BLaER1 treated with 17β-estradiol and CSF1 and Interleukin-3, amounts not matched to agents 10 nM and 100 nM (cell line): ENCODE data around the gene LIPC.

ENCODE experiments used
- H3K27ac ChIP-seq, 11 experiments: shearing (Covaris generic); formaldehyde crosslinking; 2 replicates each; pipeline ENCODE4 v1.8.1; 2022
- H3K27me3 ChIP-seq, 11 experiments: shearing (Covaris generic); formaldehyde crosslinking; 2 replicates each; pipeline ENCODE4 v1.8.1; 2022
- H3K36me3 ChIP-seq, 11 experiments: shearing (Covaris generic); formaldehyde crosslinking; 2 replicates each; pipeline ENCODE4 v1.8.1; 2022
- H3K4me1 ChIP-seq, 10 experiments: shearing (Covaris generic); formaldehyde crosslinking; 2 replicates each; pipeline ENCODE4 v1.8.1; 2022
- H3K4me2 ChIP-seq, 11 experiments: shearing (Covaris generic); formaldehyde crosslinking; 2 replicates each; pipeline ENCODE4 v1.8.1; 2022
- H3K4me3 ChIP-seq, 10 experiments: shearing (Covaris generic); formaldehyde crosslinking; 2 replicates each; pipeline ENCODE4 v1.8.1; 2022
- H3K9ac ChIP-seq, 11 experiments: shearing (Covaris generic); formaldehyde crosslinking; 2 replicates each; pipeline ENCODE4 v1.8.1; 2022
- H3K9me3 ChIP-seq, 11 experiments: shearing (Covaris generic); formaldehyde crosslinking; replicated peaks in 1 of 11; 2 replicates each; pipeline ENCODE4 v1.8.1; 2022
- H4K20me1 ChIP-seq, 11 experiments: shearing (Covaris generic); formaldehyde crosslinking; 2 replicates each; pipeline ENCODE4 v1.8.1; 2022
- Cebpa-rat ChIP-seq, 11 experiments: shearing (Covaris generic); IDR thresholded peaks; 2 replicates each; pipeline ENCODE4 v1.8.1; 2022

The LIPC gene

GRCh38 chr15:58558777-58559176 is 127.0 kb downstream of the LIPC start:
- peak in 1 of 11 experiments; percentile 16; a peak in 1 of 22 replicates for TF ChIP-seq Cebpa-rat (IDR thresholded peaks at IDR 0.05)
- H3K9ac ChIP-seq = no peak overlapping the region
- H3K4me1 ChIP-seq = peaks cover 41 to 59% (median 49%) of the 10 kb centered on the region in 10 experiments
- H3K9me3 ChIP-seq = peaks cover 11 to 43% (median 31%) of the 10 kb centered on the region in 11 experiments
- H3K27ac ChIP-seq = no peak overlapping the region; a peak in 1 of 22 replicates
- H3K36me3 ChIP-seq = peaks cover 0 to 15% (median 0%) of the 10 kb centered on the region in 11 experiments; a peak in 6 of 22 replicates
- no peaks in the 10 kb centered on the region for H4K20me1 ChIP-seq
- H3K4me2 ChIP-seq = no peak overlapping the region
- no peaks in the 10 kb centered on the region for H3K27me3 ChIP-seq
- H3K4me3 ChIP-seq = no peak overlapping the region; a peak in 1 of 20 replicates

- Histone ChIP-seq H3K9ac (no peak overlapping the region), H3K36me3 (peaks cover 0 to 16% (median 5%) of the 10 kb centered on the region in 11 experiments; a peak in 6 of 22 replicates), H3K4me3 (no peak overlapping the region), H3K9me3 (peaks cover 11 to 56% (median 44%) of the 10 kb centered on the region in 11 experiments), H3K27ac (no peak overlapping the region), H4K20me1 (no peaks in the 10 kb centered on the region), H3K4me1 (peaks cover 28 to 46% (median 36%) of the 10 kb centered on the region in 10 experiments), H3K4me2 (no peak overlapping the region), H3K27me3 (no peaks in the 10 kb centered on the region)
- TF ChIP-seq Cebpa-rat (IDR thresholded peaks at IDR 0.05) = no peak
Observed at GRCh38 chr15:58559904-58560588, 128.3 kb downstream of the LIPC start.

GRCh38 chr15:58561321-58561720 is 129.5 kb downstream of the LIPC start:
- no peak for TF ChIP-seq Cebpa-rat (IDR thresholded peaks at IDR 0.05)
- Histone ChIP-seq H3K27ac (no peak overlapping the region), H3K4me1 (peaks cover 16 to 33% (median 23%) of the 10 kb centered on the region in 10 experiments), H3K9me3 (peaks cover 11 to 64% (median 50%) of the 10 kb centered on the region in 11 experiments), H3K27me3 (no peaks in the 10 kb centered on the region), H3K9ac (no peak overlapping the region), H3K4me2 (peak overlapping the region in 2 of 11 experiments; percentile 68 to 76; a peak in 2 of 22 replicates), H3K4me3 (no peak overlapping the region), H3K36me3 (peaks cover 0 to 16% (median 5%) of the 10 kb centered on the region in 11 experiments; a peak in 6 of 22 replicates), H4K20me1 (no peaks in the 10 kb centered on the region)

- no peaks in the 10 kb centered on the region for H4K20me1 ChIP-seq
- H3K9ac ChIP-seq = no peak overlapping the region
- peak overlapping the region in 7 of 11 experiments; percentile 22 to 76 (median 60); a peak in 12 of 22 replicates for H3K4me2 ChIP-seq
- no peak overlapping the region for H3K27ac ChIP-seq
- H3K27me3 ChIP-seq = no peaks in the 10 kb centered on the region
- no peak overlapping the region for H3K4me3 ChIP-seq
- peaks cover 8 to 25% (median 15%) of the 10 kb centered on the region in 10 experiments for H3K4me1 ChIP-seq
- H3K36me3 ChIP-seq = peaks cover 0 to 16% (median 5%) of the 10 kb centered on the region in 11 experiments; a peak in 6 of 22 replicates
- peaks cover 11 to 64% (median 50%) of the 10 kb centered on the region in 11 experiments for H3K9me3 ChIP-seq
- TF ChIP-seq Cebpa-rat (IDR thresholded peaks at IDR 0.05) = no peak
Observed at GRCh38 chr15:58562135-58562534, 130.3 kb downstream of the LIPC start.

GRCh38 chr15:58564981-58565380 is 133.2 kb downstream of the LIPC start:
- TF ChIP-seq Cebpa-rat (IDR thresholded peaks at IDR 0.05) = no peak
- peaks cover 0 to 11% (median 5%) of the 10 kb centered on the region in 11 experiments; a peak in 4 of 22 replicates for H3K36me3 ChIP-seq
- no peak overlapping the region for H3K4me2 ChIP-seq
- H3K4me3 ChIP-seq = no peak overlapping the region
- H3K9ac ChIP-seq = no peak overlapping the region
- H4K20me1 ChIP-seq = no peaks in the 10 kb centered on the region
- no peaks in the 10 kb centered on the region for H3K27me3 ChIP-seq
- H3K4me1 ChIP-seq = peaks cover 11 to 28% (median 17%) of the 10 kb centered on the region in 10 experiments
- H3K9me3 ChIP-seq = peaks cover 0 to 46% (median 35%) of the 10 kb centered on the region in 11 experiments; a peak in 20 of 22 replicates
- no peak overlapping the region for H3K27ac ChIP-seq

GRCh38 chr15:58565619-58566018 is 133.8 kb downstream of the LIPC start:
- Histone ChIP-seq H3K4me1 (peaks cover 11 to 28% (median 16%) of the 10 kb centered on the region in 10 experiments), H3K4me3 (no peak overlapping the region), H3K27me3 (no peaks in the 10 kb centered on the region), H3K4me2 (no peak overlapping the region), H3K36me3 (peaks cover 0 to 11% (median 5%) of the 10 kb centered on the region in 11 experiments; a peak in 4 of 22 replicates), H3K27ac (no peak overlapping the region), H3K9me3 (peaks cover 0 to 51% (median 35%) of the 10 kb centered on the region in 11 experiments; a peak in 20 of 22 replicates), H4K20me1 (no peaks in the 10 kb centered on the region), H3K9ac (no peak overlapping the region)
- no peak for TF ChIP-seq Cebpa-rat (IDR thresholded peaks at IDR 0.05)

- no peak for TF ChIP-seq Cebpa-rat (IDR thresholded peaks at IDR 0.05)
- Histone ChIP-seq H3K9me3 (peaks cover 0 to 52% (median 35%) of the 10 kb centered on the region in 11 experiments; a peak in 20 of 22 replicates), H3K4me2 (no peak overlapping the region), H3K36me3 (peaks cover 0 to 11% (median 5%) of the 10 kb centered on the region in 11 experiments; a peak in 4 of 22 replicates), H3K27ac (no peak overlapping the region), H4K20me1 (no peaks in the 10 kb centered on the region), H3K27me3 (no peaks in the 10 kb centered on the region), H3K9ac (no peak overlapping the region), H3K4me1 (peaks cover 11 to 28% (median 16%) of the 10 kb centered on the region in 10 experiments), H3K4me3 (no peak overlapping the region)
Observed at GRCh38 chr15:58566029-58566428, 134.2 kb downstream of the LIPC start.

- no peak overlapping the region for H3K4me3 ChIP-seq
- H3K27me3 ChIP-seq = no peaks in the 10 kb centered on the region
- H3K27ac ChIP-seq = peak overlapping the region in 10 of 11 experiments; percentile 16 to 67 (median 40); a peak in 15 of 22 replicates
- H3K36me3 ChIP-seq = peaks cover 0 to 11% (median 5%) of the 10 kb centered on the region in 11 experiments; a peak in 4 of 22 replicates
- H4K20me1 ChIP-seq = no peaks in the 10 kb centered on the region
- H3K4me1 ChIP-seq = peaks cover 4 to 16% (median 10%) of the 10 kb centered on the region in 10 experiments; a peak in 19 of 20 replicates
- peak overlapping the region; percentile 10 to 67 (median 33); a peak in 20 of 22 replicates for H3K4me2 ChIP-seq
- no peak for TF ChIP-seq Cebpa-rat (IDR thresholded peaks at IDR 0.05)
- peaks cover 0 to 49% (median 32%) of the 10 kb centered on the region in 11 experiments; a peak in 20 of 22 replicates for H3K9me3 ChIP-seq
- H3K9ac ChIP-seq = peak overlapping the region in 5 of 11 experiments; percentile 3 to 25 (median 14); a peak in 5 of 22 replicates
Observed at GRCh38 chr15:58568157-58568571, 136.4 kb downstream of the LIPC start.

GRCh38 chr15:58569455-58569854 is 137.7 kb downstream of the LIPC start:
- H3K9ac ChIP-seq = no peak overlapping the region
- H3K36me3 ChIP-seq = peaks cover 0 to 8% (median 0%) of the 10 kb centered on the region in 11 experiments; a peak in 1 of 22 replicates
- H4K20me1 ChIP-seq = no peaks in the 10 kb centered on the region
- no peak overlapping the region for H3K27ac ChIP-seq
- H3K4me3 ChIP-seq = no peak overlapping the region
- H3K9me3 ChIP-seq = peaks cover 0 to 36% (median 20%) of the 10 kb centered on the region in 11 experiments; a peak in 19 of 22 replicates
- no peak for TF ChIP-seq Cebpa-rat (IDR thresholded peaks at IDR 0.05)
- H3K4me1 ChIP-seq = peaks cover 4 to 16% (median 12%) of the 10 kb centered on the region in 10 experiments; a peak in 19 of 20 replicates
- no peaks in the 10 kb centered on the region for H3K27me3 ChIP-seq
- H3K4me2 ChIP-seq = no peak overlapping the region
